ENCODE measurements around the gene STOX1.

STOX1 gene

GRCh38 chr10:68828833-68829232 is 1.5 kb downstream of the STOX1 start:
- H3K4me3 ChIP-seq (ENCODE audit: low read length): peak overlapping the region; percentile 61; the same call in 1 of the 2 replicates
- no peaks in the 10 kb centered on the region for H4K20me1 ChIP-seq (ENCODE audit: control insufficient read depth, insufficient read depth, low read depth, low read length)
- no peak overlapping the region for H3K27ac ChIP-seq (ENCODE audit: low read depth, low read length)
- no peaks in the 10 kb centered on the region for H3K79me2 ChIP-seq (ENCODE audit: control insufficient read depth, low read length)
- no peaks in the 10 kb centered on the region for H3K9me2 ChIP-seq (replicated peaks; ENCODE audit: control insufficient read depth, low read length)
- H3K27me3 ChIP-seq (ENCODE audit: control insufficient read depth, low read length): peaks cover 20% of the 10 kb centered on the region
- peaks cover 10% of the 10 kb centered on the region for H3K4me1 ChIP-seq (ENCODE audit: control insufficient read depth, low read length)
- no peak for TF ChIP-seq CTCF (IDR thresholded peaks at IDR 0.05; ENCODE audit: low read depth, low read length, poor library complexity, severe bottlenecking)
- TF ChIP-seq EZH2phosphoT487 (IDR thresholded peaks at IDR 0.05; ENCODE audit: borderline replicate concordance, low read length): no peak
- peaks cover 2% of the 10 kb centered on the region; the same call in 1 of the 2 replicates for H3F3A ChIP-seq (ENCODE audit: control insufficient read depth, insufficient read depth)
- H3K9me3 ChIP-seq (ENCODE audit: control insufficient read depth, insufficient read depth, low read length): no peaks in the 10 kb centered on the region
- H3K36me3 ChIP-seq (ENCODE audit: control insufficient read depth, low read length): no peaks in the 10 kb centered on the region
- peak overlapping the region; percentile 66 for H3K4me2 ChIP-seq (ENCODE audit: low read length)

- peaks cover 2% of the 10 kb centered on the region; the same call in 1 of the 2 replicates for H3F3A ChIP-seq (ENCODE audit: control insufficient read depth, insufficient read depth)
- H3K4me1 ChIP-seq (ENCODE audit: control insufficient read depth, low read length): peaks cover 10% of the 10 kb centered on the region
- TF ChIP-seq EZH2phosphoT487 (IDR thresholded peaks at IDR 0.05; ENCODE audit: borderline replicate concordance, low read length): no peak
- no peak for TF ChIP-seq CTCF (IDR thresholded peaks at IDR 0.05; ENCODE audit: low read depth, low read length, poor library complexity, severe bottlenecking)
- H3K27ac ChIP-seq (ENCODE audit: low read depth, low read length): no peak overlapping the region
- H4K20me1 ChIP-seq (ENCODE audit: control insufficient read depth, insufficient read depth, low read depth, low read length): no peaks in the 10 kb centered on the region
- H3K79me2 ChIP-seq (ENCODE audit: control insufficient read depth, low read length): no peaks in the 10 kb centered on the region
- H3K36me3 ChIP-seq (ENCODE audit: control insufficient read depth, low read length): no peaks in the 10 kb centered on the region
- no peak overlapping the region for H3K4me2 ChIP-seq (ENCODE audit: low read length)
- H3K9me3 ChIP-seq (ENCODE audit: control insufficient read depth, insufficient read depth, low read length): no peaks in the 10 kb centered on the region
- no peaks in the 10 kb centered on the region for H3K9me2 ChIP-seq (replicated peaks; ENCODE audit: control insufficient read depth, low read length)
- no peak overlapping the region for H3K4me3 ChIP-seq (ENCODE audit: low read length)
- H3K27me3 ChIP-seq (ENCODE audit: control insufficient read depth, low read length): peaks cover 24% of the 10 kb centered on the region
These were observed 2.2 kb downstream of the STOX1 start for GRCh38 chr10:68829521-68829920.

GRCh38 chr10:68829952-68830351 is 2.6 kb downstream of the STOX1 start:
- no peaks in the 10 kb centered on the region for H3K79me2 ChIP-seq (ENCODE audit: control insufficient read depth, low read length)
- H3K36me3 ChIP-seq (ENCODE audit: control insufficient read depth, low read length): no peaks in the 10 kb centered on the region
- peaks cover 10% of the 10 kb centered on the region for H3K4me1 ChIP-seq (ENCODE audit: control insufficient read depth, low read length)
- no peaks in the 10 kb centered on the region for H3K9me2 ChIP-seq (replicated peaks; ENCODE audit: control insufficient read depth, low read length)
- H3K4me3 ChIP-seq (ENCODE audit: low read length): no peak overlapping the region
- no peaks in the 10 kb centered on the region for H4K20me1 ChIP-seq (ENCODE audit: control insufficient read depth, insufficient read depth, low read depth, low read length)
- H3K9me3 ChIP-seq (ENCODE audit: control insufficient read depth, insufficient read depth, low read length): no peaks in the 10 kb centered on the region
- H3K27ac ChIP-seq (ENCODE audit: low read depth, low read length): no peak overlapping the region
- TF ChIP-seq CTCF (IDR thresholded peaks at IDR 0.05; ENCODE audit: low read depth, low read length, poor library complexity, severe bottlenecking) (no peak), EZH2phosphoT487 (IDR thresholded peaks at IDR 0.05; ENCODE audit: borderline replicate concordance, low read length) (no peak)
- H3K4me2 ChIP-seq (ENCODE audit: low read length): no peak overlapping the region
- H3K27me3 ChIP-seq (ENCODE audit: control insufficient read depth, low read length): peaks cover 24% of the 10 kb centered on the region
- peaks cover 2% of the 10 kb centered on the region; the same call in 1 of the 2 replicates for H3F3A ChIP-seq (ENCODE audit: control insufficient read depth, insufficient read depth)
